Memory B cell (primary cell): ENCODE results near the gene MMP3.
"Not testable (repeated sequence)": the region's sequence is repeated elsewhere in the genome, so short reads cannot be mapped to it uniquely, and the experiment has no call there.

Experiments used
- ATAC-seq: fragments of 150-1000 bp; cut with Tn5 transposase; 2 replicates; pipeline ENCODE4 v1.10.0; 2021; ENCODE audit warnings: low read depth, mild to moderate bottlenecking, moderate library complexity
- DNase-seq, 2 donors: peaks; one replicate each; pipeline ENCODE4 v3.0.0; 2022; ENCODE audit warnings: low spot score in 2 of 2
- H3K27ac Mint-ChIP-seq: one replicate; pipeline ENCODE4 v1.8.0; 2022; ENCODE audit warnings: mild to moderate bottlenecking, moderate library complexity, mixed read lengths
- H3K27me3 Mint-ChIP-seq: one replicate; pipeline ENCODE4 v1.8.0; 2022; ENCODE audit warnings: mixed read lengths
- H3K36me3 Mint-ChIP-seq: one replicate; pipeline ENCODE4 v1.8.0; 2022; ENCODE audit warnings: mild to moderate bottlenecking, mixed read lengths
- H3K4me1 Mint-ChIP-seq: one replicate; pipeline ENCODE4 v1.8.0; 2022; ENCODE audit warnings: mixed read lengths
- H3K4me3 Mint-ChIP-seq: one replicate; pipeline ENCODE4 v1.8.0; 2022; ENCODE audit warnings: mild to moderate bottlenecking, moderate library complexity, mixed read lengths
- H3K9me3 Mint-ChIP-seq: one replicate; pipeline ENCODE4 v1.8.0; 2022; ENCODE audit warnings: mixed read lengths

Gene MMP3

DNA sequence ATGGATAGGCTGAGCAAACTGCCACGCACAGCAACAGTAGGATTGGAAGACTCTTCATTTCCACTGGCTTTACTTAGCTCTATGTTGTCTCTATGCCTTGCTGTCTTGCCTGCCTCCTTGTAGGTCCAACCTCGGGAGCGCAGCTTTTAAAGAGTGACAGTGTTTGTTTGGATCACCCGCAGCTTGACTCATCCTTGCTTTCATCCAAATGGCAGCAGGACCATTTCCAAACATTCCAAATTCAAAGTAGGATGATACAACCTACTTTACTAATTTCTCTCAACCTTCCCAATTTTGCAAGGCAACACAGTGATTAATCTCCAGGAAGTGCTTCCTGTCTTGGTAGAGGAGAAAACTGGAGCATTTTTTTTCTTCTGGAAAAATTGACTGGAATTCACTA lies at the start of gene MMP3:
TSS of gene MMP3 (minus strand) at position 121 of the 400 bp plus-strand sequence. CDS start at position 58, 63 bp downstream.
- Mint-ChIP-seq H3K36me3 (no peaks in the 10 kb centered on the region), H3K27me3 (peaks cover 7% of the 10 kb centered on the region), H3K27ac (no peak within 1 kb of the TSS), H3K4me3 (no peak within 1 kb of the TSS), H3K4me1 (no peaks in the 10 kb centered on the region), H3K9me3 (peaks cover 2% of the 10 kb centered on the region)
- DNase-seq (no peak), ATAC-seq (no peak)

DNA sequence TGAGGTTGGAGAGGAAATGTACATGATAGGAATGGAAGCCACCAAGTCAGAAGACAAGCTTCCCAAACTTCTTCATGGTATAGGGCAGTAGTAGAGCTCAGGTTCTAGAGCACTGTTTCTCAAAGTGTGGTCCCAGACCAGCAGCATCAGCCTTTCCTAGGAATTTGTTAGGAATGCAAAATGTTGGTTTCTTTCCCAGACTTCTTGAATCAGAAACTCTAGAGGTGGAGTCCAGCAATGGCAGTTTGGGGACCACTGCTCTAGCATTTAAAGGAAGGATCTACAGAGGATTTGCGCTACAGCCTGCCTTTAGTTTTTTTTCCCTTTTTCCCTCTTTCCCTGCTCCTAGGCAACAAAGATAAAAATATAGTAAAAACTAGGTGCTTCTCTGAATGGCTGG lies 48.3 kb upstream of the MMP3 start:
- Mint-ChIP-seq H3K4me3 (no peak overlapping the region), H3K36me3 (no peaks in the 10 kb centered on the region), H3K4me1 (no peaks in the 10 kb centered on the region), H3K9me3 (peaks cover 8% of the 10 kb centered on the region), H3K27ac (no peak overlapping the region), H3K27me3 (peaks cover 6% of the 10 kb centered on the region)
- ATAC-seq (no peak), DNase-seq (no peak)

DNA sequence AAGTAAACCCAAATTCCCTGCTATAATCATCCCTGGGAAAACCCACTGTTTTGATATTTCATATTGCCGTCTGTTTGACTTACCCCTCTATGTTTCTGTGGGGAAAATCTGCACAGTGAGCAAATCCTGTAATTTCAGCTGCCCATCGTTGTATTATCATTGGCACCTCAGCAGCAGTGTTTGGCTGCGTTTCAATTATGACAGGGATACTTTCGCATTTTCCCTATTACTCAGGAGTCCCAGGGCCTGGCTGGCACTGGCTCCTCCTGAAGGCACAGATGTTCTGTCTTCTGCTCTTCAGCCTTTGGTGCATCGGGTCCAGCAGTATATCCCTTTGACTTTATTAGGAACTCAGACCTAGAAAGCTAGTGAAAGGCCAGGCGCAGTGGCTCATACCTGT lies 43.6 kb upstream of the MMP3 start:
- Mint-ChIP-seq H3K4me1 (peaks cover 3% of the 10 kb centered on the region), H3K27me3 (peaks cover 6% of the 10 kb centered on the region), H3K36me3 (no peaks in the 10 kb centered on the region), H3K27ac (no peak overlapping the region), H3K4me3 (no peak overlapping the region), H3K9me3 (no peaks in the 10 kb centered on the region)
- ATAC-seq (no peak), DNase-seq (no peak)

DNA sequence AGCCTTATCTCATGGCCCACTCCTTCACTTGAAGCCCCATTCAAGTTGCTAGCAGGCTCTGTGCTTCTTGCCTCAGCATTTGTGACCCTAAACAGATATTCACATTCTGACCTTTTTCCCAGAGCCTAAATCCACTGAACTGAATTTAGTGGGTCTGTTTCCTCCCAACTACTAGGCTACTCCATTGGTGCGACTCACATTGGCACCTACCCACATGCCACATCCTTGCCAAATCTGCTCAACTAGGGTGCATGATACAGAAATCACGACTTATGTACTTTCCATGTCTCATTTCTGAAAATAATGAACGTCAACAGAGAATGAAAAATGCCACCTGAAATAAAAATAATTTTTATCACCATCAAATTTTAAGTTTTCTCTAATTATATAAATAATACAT lies 39.7 kb upstream of the MMP3 start:
- no peak for DNase-seq
- H3K36me3 Mint-ChIP-seq, result no peaks in the 10 kb centered on the region
- ATAC-seq, result no peak
- no peak overlapping the region for H3K4me3 Mint-ChIP-seq
- peaks cover 3% of the 10 kb centered on the region for H3K27me3 Mint-ChIP-seq
- H3K27ac Mint-ChIP-seq, result no peak overlapping the region
- no peaks in the 10 kb centered on the region for H3K9me3 Mint-ChIP-seq
- peaks cover 3% of the 10 kb centered on the region for H3K4me1 Mint-ChIP-seq

DNA sequence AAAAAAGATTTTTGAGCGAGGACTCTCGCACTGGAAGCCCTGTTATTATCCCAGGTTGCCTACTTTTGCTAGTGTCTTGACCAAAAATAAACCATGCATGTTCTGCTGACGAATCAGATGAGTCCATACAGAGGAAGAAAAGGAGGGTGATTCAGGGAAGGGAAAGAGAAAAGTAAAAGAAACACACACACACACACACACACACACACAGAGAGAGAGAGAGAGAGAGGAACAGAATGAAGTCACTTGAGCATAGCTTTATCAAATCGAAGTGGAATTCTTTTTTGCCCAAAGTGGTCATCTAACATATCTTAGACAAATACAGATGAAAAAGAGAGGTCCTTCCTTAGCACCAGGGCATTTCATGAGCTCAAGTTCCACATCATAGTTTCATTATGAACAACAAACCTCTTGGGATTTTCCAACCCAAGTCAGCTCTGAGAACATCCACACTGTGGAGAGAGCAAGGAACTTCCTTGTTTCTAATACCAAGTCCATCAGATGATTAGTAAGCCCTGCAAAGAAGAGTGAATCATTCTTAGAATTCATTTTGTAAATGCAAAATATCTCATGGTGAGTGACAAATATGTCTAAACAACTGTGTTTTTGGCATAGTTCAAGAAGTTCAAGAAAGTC lies 39.1 kb upstream of the MMP3 start:
- ATAC-seq, result no peak
- H3K27ac Mint-ChIP-seq, result no peak overlapping the region
- H3K27me3 Mint-ChIP-seq, result peaks cover 3% of the 10 kb centered on the region
- no peak for DNase-seq
- H3K4me3 Mint-ChIP-seq, result no peak overlapping the region
- H3K36me3 Mint-ChIP-seq, result no peaks in the 10 kb centered on the region
- H3K4me1 Mint-ChIP-seq, result peaks cover 3% of the 10 kb centered on the region
- no peaks in the 10 kb centered on the region for H3K9me3 Mint-ChIP-seq

DNA sequence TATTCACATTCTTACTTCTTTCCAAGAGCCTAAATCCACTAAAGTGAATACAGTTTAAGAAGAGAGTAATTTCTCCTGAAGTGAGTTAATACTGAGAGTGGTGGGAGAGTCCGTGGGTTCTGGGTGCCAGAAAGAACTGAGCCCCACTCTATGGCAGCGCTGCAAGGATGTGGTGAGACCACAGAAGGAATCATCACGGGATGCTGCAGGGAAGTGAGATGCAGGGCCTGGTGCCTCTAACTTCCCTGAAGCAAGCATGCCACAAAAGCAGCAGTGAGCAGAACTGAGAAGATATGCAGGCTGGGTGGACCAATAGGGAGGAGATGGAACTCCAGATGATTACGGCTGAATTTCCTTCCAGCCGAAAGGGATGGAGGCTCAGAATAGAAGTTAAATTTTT lies 36.4 kb upstream of the MMP3 start:
- Mint-ChIP-seq H3K4me1 (peaks cover 3% of the 10 kb centered on the region), H3K27me3 (peaks cover 3% of the 10 kb centered on the region), H3K27ac (no peak overlapping the region), H3K4me3 (no peak overlapping the region), H3K9me3 (no peaks in the 10 kb centered on the region), H3K36me3 (no peaks in the 10 kb centered on the region)
- no peak for ATAC-seq
- no peak for DNase-seq

DNA sequence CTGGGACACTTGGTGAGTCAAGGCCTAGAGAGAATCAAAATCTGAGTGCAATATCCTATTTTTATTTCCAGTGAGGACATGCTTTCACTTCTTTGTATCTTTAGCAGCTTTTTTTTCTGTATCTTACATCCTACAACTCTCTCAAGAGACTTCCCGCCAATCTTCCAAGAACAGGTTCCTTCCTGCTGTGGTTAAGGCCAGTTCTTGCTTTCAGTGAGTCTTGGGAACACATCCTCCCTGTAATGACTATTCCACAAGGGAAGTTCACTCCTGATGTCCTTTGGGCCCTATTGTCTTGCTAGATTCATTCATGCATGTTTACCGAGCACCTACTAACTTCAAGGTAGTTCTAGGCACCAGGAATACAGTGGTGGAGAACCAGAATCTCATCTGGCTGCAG lies 35.2 kb upstream of the MMP3 start:
- Mint-ChIP-seq H3K4me1 (peaks cover 3% of the 10 kb centered on the region), H3K36me3 (no peaks in the 10 kb centered on the region), H3K9me3 (no peaks in the 10 kb centered on the region), H3K4me3 (no peak overlapping the region), H3K27ac (no peak overlapping the region), H3K27me3 (peaks cover 3% of the 10 kb centered on the region)
- DNase-seq (no peak), ATAC-seq (no peak)

DNA sequence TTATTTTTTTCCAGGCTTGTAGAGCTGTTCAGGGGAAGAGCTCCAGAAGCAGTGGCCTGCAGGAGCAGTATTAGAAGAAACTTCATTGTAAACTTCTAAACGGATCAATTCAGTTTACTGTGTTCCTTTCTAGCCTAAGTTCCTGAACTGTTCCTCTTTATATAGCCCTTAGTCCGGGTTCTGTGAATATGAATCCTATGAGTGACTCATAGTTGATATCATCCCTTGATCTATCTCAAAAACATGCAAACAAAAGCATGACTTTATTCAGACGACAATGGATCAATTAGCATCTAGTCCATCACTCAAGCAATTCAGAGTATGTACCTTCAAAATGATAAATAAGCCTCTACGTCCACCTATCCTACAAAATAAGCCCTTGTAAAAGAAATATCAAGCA lies 31.4 kb upstream of the MMP3 start, which contains the start of gene MMP12:
TSS of gene MMP12 (minus strand) at position 131 of the 400 bp plus-strand sequence. CDS start at position 86, 45 bp downstream.
- Mint-ChIP-seq H3K27ac (no peak within 1 kb of the TSS), H3K4me1 (no peaks in the 10 kb centered on the region), H3K27me3 (peaks cover 3% of the 10 kb centered on the region), H3K4me3 (no peak within 1 kb of the TSS), H3K9me3 (no peaks in the 10 kb centered on the region), H3K36me3 (no peaks in the 10 kb centered on the region)
- DNase-seq, result no peak
- no peak for ATAC-seq

DNA sequence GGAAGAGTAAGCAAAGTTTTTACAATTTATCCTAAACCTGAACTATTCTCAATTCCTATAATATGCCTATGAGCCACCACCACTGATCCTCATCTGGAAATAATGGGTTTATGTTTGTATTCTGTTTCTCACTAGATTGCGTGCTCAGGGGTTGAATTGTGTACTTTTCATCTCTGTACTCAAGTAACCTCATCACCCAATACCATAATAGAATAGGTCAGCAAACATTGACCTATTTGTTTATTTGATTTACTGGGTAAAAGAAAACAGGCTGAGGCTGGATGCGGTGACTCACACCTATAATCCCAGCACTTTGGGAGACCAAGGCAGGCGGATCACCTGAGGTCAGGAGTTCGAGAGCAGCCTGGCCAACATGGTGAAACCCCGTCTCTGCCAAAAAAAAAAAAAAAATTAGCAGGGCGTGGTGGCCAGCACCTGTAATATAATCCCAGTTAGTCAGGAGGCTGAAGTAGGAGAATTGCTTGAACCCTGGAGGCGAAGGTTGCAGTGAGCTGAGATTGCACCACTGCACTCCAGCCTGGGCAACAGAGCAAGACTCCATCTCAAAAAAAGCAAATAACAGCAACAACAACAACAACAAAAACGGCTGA lies 26.1 kb upstream of the MMP3 start:
- not testable (repeated sequence) for H3K27me3 Mint-ChIP-seq, H3K27ac Mint-ChIP-seq, H3K4me3 Mint-ChIP-seq, DNase-seq, ATAC-seq, H3K36me3 Mint-ChIP-seq, H3K9me3 Mint-ChIP-seq, H3K4me1 Mint-ChIP-seq

DNA sequence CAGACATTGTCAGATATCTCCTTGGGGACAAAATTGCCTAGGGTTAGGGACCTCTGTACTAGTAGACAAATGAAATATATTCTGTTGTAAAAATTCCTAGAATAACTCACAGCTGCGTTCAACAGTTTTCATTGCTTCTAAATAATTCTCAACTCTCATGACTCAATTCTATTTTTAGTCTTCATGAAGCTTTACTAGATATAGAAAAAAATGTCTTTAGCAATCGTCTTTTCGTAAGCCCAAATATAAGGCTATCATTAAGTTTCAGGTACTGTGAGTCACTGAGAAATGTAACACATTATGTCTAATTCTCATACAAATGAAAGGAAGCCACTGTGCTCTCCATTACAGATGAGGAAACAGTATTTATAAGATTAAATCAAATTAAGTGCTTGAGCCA lies 24.9 kb upstream of the MMP3 start:
- no peak for ATAC-seq
- Mint-ChIP-seq H3K9me3 (no peaks in the 10 kb centered on the region), H3K27ac (no peak overlapping the region)

DNA sequence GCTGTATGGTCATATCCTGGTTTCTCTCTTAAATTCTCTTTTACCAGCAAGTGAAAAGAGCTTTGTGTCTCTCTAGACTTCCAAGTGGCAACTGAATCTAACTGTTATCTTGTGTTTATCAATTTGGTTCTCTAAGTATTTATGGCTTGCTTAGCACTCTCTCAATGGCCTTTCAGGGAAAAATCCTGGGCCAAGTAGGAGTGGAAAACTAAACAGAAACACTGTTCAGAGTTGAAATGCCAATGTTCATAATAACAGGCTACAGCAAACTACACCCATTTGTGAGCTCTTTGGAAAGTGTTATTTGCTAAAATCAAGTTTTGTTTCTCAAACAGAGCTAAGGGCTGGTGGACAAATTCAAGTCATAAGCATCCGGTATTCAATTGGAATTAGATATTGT lies 21.3 kb upstream of the MMP3 start:
- H3K9me3 Mint-ChIP-seq, result no peaks in the 10 kb centered on the region
- H3K4me3 Mint-ChIP-seq, result no peak overlapping the region
- no peak overlapping the region for H3K27ac Mint-ChIP-seq
- H3K27me3 Mint-ChIP-seq, result no peaks in the 10 kb centered on the region
- H3K4me1 Mint-ChIP-seq, result no peaks in the 10 kb centered on the region
- DNase-seq, result no peak
- no peak for ATAC-seq
- no peaks in the 10 kb centered on the region for H3K36me3 Mint-ChIP-seq

More for the DNA sequence above, 24.9 kb upstream of the MMP3 start:
- H3K27me3 Mint-ChIP-seq, result no peaks in the 10 kb centered on the region
- DNase-seq, result no peak
- H3K4me1 Mint-ChIP-seq, result no peaks in the 10 kb centered on the region
- no peaks in the 10 kb centered on the region for H3K36me3 Mint-ChIP-seq
- H3K4me3 Mint-ChIP-seq, result no peak overlapping the region

DNA sequence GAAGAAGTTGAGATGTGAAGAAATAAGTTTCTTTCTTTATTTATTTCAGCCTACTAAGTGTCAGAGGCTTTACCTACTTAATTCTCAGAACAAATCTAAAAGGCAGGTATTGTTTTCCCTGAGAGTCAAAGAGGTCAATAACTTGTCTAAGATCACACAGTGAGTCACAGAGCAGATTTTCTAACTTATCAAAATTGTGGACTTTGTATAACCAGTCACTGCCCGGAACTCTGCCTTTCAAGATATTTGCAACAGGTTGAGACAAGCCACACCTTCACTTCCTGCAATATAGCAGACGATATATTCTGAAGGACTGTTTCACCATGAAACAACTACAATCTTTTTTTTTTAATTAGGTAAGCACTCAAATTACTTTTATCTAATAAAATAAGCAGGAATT lies 10.5 kb upstream of the MMP3 start:
- no peak overlapping the region for H3K27ac Mint-ChIP-seq
- DNase-seq (no peak), ATAC-seq (no peak)
- no peaks in the 10 kb centered on the region for H3K4me1 Mint-ChIP-seq
- no peak overlapping the region for H3K4me3 Mint-ChIP-seq
- H3K36me3 Mint-ChIP-seq, result no peaks in the 10 kb centered on the region
- peaks cover 3% of the 10 kb centered on the region for H3K27me3 Mint-ChIP-seq
- peaks cover 3% of the 10 kb centered on the region for H3K9me3 Mint-ChIP-seq

DNA sequence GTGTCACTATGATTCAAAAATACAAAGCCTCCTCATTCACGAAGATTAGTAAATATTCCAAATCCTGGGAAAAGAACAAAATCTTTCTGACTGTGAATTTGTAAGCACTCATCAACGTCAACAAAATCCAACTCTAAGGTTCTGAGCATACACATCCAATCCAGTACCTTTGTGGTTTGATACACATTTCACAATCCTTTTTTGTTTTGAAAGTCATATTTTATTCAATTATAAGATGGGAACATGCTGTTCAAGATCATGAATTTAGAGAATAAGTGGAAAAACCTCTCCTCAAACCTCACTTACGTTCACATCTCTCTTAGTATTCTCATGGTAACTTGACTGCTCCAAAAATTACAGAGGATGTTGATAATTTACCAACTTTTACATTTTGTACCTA lies 9.6 kb upstream of the MMP3 start:
- Mint-ChIP-seq H3K36me3 (no peaks in the 10 kb centered on the region), H3K4me1 (no peaks in the 10 kb centered on the region), H3K9me3 (peaks cover 3% of the 10 kb centered on the region), H3K27me3 (peaks cover 3% of the 10 kb centered on the region), H3K27ac (no peak overlapping the region), H3K4me3 (no peak overlapping the region)
- DNase-seq, result no peak
- no peak for ATAC-seq

DNA sequence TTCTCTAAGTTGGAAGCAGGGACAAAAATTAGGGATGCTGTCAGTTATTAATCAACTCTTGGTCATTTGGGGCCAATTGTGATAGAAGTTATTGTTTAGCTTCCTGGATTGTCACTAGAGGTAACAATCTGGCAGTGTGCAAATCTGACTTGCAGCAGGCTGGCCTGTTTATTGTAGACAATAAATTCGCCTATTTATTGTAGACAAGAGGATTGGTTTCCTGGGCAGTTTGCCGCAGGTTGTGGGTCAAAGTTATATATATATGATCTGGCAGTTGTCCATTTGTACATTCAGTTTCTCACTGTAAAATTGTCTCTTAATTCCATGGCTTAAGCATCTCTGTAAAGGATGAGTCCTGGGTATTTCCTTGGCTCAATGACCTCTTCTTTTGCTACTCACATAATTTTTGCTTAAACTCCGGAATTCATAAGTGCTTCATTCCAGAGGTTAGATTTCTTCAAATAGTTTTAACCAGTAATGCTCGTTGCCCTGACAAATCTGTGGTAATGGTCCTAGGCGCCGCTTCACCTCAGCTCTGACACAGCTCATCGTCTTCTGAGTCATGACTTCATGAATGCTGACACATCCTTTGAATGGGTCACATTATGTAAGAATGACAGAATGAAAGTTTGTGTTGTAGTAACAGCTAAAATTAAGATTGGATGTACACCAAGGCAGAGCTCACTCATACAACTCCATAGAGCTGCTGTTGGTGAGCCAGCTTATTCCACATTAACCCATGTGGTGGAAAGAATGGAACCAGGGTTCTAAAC lies 7.8 kb upstream of the MMP3 start:
- DNase-seq (no peak), ATAC-seq (no peak)
- Mint-ChIP-seq H3K27me3 (peaks cover 5% of the 10 kb centered on the region), H3K4me1 (no peaks in the 10 kb centered on the region), H3K36me3 (no peaks in the 10 kb centered on the region), H3K4me3 (no peak overlapping the region), H3K9me3 (peaks cover 4% of the 10 kb centered on the region), H3K27ac (no peak overlapping the region)
